ENCODE data around the gene MST1R.
"Not testable (repeated sequence)": the region's sequence is repeated elsewhere in the genome, so short reads cannot be mapped to it uniquely, and the experiment has no call there.

Gene MST1R

GRCh38 chr3:49911124-49911420 lies 7.4 kb upstream of the MST1R start:
- no peak for DNase-seq

GRCh38 chr3:49910409-49911123 lies 6.9 kb upstream of the MST1R start:
- DNase-seq, result no peak

GRCh38 chr3:49908373-49909199 lies 4.9 kb upstream of the MST1R start:
- no peak for DNase-seq

- peak; percentile 48 for DNase-seq
Observed at GRCh38 chr3:49906073-49906743, 2.5 kb upstream of the MST1R start.

- not testable (repeated sequence) for DNase-seq
Observed at GRCh38 chr3:49904448-49904847, 775 bp upstream of the MST1R start.

- DNase-seq, result no peak
Observed at GRCh38 chr3:49902511-49903345, 945 bp downstream of the MST1R start.

GRCh38 chr3:49901366-49902339 lies 2.0 kb downstream of the MST1R start:
- no peak for DNase-seq

- DNase-seq, result no peak
Observed at GRCh38 chr3:49900491-49901153, 3.1 kb downstream of the MST1R start.

GRCh38 chr3:49899815-49900214 lies 3.9 kb downstream of the MST1R start:
- no peak for DNase-seq

- no peak for DNase-seq
Observed at GRCh38 chr3:49898991-49899390, 4.7 kb downstream of the MST1R start.

GRCh38 chr3:49896345-49896744 lies 7.3 kb downstream of the MST1R start:
- DNase-seq, result no peak

- no peak for DNase-seq
Observed at GRCh38 chr3:49895791-49896190, 7.9 kb downstream of the MST1R start.

- DNase-seq, result no peak
Observed at GRCh38 chr3:49889296-49889695, 14.4 kb downstream of the MST1R start.

- no peak for DNase-seq
Observed at GRCh38 chr3:49886922-49887265, 16.8 kb downstream of the MST1R start.

GRCh38 chr3:49883998-49884397 lies 19.7 kb downstream of the MST1R start:
- no peak for DNase-seq

GRCh38 chr3:49882166-49882565 lies 21.5 kb downstream of the MST1R start:
- DNase-seq, result no peak

- no peak for DNase-seq
Observed at GRCh38 chr3:49880581-49881315, 22.9 kb downstream of the MST1R start.

- no peak for DNase-seq
Observed at GRCh38 chr3:49879721-49880120, 24.0 kb downstream of the MST1R start.

- no peak for DNase-seq
Observed at GRCh38 chr3:49878686-49879085, 25.0 kb downstream of the MST1R start.

- DNase-seq, result no peak
Observed at GRCh38 chr3:49877716-49878115, 26.0 kb downstream of the MST1R start.

GRCh38 chr3:49876567-49876966 lies 27.1 kb downstream of the MST1R start:
- DNase-seq, result no peak

All from CD4-positive, alpha-beta T cell treated with Interleukin-12 subunit alpha and Interleukin-12 subunit beta, for 1 hour (primary cell).